Right renal cortex interstitium (tissue), 3 donors: ENCODE measurements around the gene FCHSD1. TPM values are rescaled to one million over a fixed set of nuclear protein-coding genes. Genes with fewer than 3 reads are reported as not detected.

Experiments
- DNase-seq, 3 donors: peaks; one replicate each; pipeline ENCODE4 v3.0.0-alpha.2; 2013; ENCODE audit warnings: low read depth in 3 of 3, low spot score in 2 of 3
- polyA plus RNA-seq, 3 donors: library from polyadenylated mRNA; unstranded; fragments of 120-200 nt; gene quantifications; one replicate each; pipeline ENCODE4 v1.2.1, GENCODE V29; 2013; ENCODE audit not compliant: insufficient read length in 3 of 3

The FCHSD1 gene
- 10 to 100 TPM; 10.1 to 12.2 (median 11.6) TPM for polyA plus RNA-seq

DNA sequence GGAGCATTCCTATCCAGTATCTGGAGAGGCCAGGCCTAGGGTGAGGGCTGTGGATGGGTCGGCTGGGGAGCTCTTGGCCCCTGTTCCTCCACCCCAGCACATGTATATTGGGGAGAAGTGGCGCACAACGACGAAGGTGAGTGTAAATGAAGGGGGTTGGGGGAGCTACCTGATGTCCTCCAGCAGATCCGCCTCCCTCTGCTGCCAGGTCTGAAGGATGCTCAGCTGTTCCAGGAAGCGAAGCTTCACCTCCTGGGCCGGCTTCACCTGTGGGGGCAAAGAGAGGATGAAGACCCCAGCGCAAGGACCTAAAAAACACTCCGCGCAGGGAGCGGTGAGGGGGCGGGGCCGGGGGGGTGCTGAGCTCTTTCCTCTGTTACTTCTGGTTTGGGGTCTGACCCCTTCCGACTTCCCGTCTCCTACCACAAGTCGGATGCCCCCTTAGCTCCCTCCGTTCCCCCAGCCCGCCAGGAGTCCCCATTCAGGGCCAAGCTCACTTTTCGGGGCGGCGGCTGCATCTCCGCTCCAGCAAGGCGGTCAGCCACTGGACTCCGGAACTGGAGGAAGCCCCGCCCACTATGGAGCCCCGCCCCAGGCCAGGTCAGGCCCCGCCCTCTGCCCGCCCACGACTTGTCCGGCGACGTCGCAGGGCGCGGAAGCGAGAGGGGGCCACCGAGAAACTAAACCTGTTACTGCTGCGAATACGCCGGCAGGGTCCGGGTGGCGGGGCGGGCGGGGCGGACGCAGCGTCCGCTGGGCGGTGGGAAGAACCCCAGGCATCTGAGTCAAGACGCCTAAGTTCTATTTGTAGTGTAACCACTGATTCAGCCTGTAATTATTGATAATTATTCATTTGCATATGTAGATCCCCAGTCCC, at the start of gene FCHSD1:
FCHSD1 (minus strand) TSS at position 568 of the 877 bp plus-strand sequence; CDS start at position 518, 50 bp downstream.
- DNase-seq = no peak

DNA sequence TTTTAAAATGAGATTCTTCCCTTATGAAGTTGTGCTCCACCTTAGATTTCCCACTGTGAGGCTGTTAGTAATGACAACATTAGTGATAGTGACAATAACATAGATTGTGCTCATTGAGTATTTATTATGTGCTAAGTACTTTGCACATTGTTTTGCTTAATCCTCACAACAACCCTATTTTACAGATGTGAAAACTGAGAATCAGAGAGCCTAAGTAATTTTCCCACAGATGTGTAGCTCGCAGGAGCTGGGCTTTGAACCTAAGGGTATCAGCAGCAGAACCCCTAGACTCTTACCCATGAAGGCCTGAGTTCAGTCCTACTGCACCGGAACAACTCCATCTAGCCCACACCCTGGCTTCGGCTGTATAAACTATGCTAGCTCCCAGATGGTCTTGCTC, 46.4 kb upstream of the FCHSD1 start:
- no peak for DNase-seq

DNA sequence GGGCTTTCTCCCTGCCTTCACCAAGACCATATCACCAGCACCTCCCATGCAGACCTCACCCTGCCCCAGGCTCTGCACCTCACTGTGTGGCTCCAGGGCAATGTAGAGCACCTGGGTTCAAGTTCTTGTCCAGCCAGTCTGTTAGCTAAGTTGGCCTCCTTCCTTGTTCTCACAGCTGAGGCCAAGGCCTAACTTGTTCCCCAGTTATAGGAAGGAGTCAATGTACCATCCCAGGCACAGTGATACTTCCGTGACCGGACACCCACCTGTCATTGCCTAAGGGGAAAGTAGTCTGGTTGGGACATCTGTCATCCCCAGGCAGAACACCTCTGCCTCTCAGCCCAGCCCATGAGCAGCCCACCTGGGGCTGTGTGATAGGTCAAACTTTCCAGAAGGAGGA, 45.2 kb upstream of the FCHSD1 start:
- no peak for DNase-seq

DNA sequence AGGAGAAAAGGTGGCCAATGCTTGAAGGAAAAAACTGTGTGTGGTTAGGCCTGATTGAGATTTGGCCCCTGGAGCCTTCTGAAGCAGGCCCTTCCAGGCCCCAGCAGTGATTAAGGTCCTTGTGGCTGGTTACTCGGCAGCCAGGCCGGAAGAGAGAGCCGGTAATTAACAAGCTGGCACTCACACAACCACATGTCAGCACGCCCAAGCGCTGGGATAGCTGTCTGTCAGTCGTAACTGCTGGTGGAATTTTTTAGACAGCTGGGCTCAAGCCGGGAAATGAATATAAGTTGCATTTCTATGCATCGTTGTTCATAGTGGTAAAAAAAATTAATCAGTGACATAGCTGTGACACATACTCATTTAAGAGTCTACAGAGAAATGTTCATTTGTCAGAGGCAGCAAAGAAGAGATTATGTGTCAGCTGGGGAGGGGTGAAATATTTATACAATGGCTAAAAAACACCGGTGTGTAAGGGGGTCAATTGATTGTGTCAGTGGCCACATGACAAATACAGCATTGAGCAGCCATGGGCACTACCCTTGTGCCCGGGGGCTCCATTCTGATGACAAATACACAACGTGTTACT, 44.5 kb upstream of the FCHSD1 start:
- DNase-seq = no peak

DNA sequence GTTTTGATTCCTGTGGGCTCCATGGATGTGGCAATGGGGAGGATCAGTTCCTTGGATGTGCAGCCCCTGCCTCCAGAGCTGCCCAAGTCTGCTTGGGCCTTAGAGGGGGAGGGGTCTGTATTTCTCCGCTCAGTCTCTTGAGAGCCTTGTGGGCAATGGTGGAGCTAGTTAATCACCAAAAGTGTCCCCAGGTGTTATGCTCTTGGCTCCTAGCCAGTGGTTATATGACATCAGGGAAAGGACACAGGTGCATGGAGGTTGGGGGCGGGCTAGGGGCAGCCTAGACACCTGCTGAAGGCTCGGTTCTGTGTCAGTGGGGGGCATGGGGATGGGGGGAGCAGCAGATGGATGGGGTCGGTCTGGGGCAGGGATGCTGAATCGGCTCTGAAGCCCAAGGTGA, 43.3 kb upstream of the FCHSD1 start:
- DNase-seq = no peak

DNA sequence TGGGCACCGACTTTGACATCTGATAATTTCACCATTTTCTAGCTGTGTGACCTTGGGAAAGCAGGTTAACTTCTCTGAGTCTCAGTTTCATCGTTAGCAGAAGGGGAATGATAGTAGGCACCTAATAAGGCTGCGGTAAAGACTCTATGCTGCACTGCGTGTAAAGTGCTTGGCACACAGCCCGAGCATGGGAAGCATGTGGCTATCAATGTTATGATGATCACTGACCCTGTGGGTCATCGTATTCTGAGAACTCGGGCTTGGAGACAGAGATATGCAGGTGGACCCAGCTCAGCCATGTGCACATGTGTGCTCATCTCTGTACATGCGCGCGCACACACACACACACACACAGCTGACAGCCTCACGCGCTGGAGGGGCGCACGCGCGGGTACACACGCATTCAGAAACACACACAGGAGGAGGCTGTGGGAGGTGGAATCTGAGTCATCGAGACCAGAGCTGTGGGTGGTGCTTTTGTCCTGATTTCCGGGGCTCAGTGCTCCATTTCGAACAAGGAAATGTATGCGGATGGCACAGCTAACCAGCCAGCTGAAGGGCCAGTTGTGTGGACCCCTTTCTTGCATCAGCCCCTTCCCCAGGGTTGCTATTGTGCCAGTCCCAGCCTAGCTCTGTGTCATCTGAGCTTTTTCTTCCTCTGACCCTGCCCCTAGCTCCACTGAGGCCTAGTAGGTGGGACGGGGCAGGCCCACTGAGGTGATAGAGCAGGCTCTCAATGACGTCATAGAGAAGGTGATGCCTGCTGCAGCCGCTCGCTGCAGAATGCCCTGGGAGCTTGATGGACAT, 41.9 kb upstream of the FCHSD1 start:
- DNase-seq = no peak

DNA sequence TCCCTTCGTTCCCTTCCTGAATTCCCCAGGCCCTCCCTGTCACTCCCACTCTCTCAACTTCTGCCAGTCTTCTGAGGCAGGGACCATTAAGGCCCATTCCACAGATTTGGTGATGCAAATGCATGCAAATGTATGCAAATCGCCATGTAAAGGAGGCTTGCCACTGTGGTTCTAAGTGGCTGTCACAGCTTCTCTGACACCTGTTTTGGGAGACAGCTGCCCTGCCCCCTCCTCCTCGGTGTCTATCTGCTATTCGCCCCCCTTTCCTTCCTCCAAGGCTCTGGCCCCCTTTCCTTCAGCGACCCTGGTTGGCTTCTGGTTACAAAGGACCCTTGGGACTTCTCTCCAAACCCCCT, 41.3 kb upstream of the FCHSD1 start:
- DNase-seq = no peak

DNA sequence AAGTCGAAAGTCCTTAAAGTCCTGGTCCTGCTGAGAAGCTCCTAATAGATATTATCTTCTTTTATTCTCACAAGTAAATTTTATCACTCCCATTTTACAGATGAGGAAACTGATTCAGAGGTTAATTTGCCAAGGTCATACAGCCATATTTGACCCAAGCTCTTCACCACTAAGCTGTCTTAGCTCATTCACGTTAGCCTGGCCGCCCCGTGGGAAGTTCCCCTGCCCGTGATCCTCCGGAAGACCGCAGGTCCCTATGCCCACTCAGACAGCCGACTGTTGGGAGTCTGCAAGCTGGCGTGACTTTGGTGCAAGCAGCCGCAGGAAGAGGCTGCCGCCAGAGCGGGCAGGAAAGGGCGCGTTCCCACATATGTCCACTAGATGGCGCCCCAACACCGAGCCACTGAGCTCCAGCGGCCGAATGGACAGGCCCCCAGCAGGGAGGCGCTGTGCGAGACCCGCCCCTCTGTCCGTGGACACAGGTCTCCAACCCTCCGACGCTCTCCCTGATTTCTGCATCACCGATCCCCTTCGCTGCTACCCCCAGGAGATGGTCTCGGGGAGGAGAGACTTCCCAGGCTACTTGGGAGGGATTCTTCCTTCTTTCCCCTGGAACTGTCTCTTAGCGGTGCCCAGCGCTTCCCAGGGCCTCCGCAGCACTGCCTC, 40.8 kb upstream of the FCHSD1 start:
- no peak for DNase-seq

DNA sequence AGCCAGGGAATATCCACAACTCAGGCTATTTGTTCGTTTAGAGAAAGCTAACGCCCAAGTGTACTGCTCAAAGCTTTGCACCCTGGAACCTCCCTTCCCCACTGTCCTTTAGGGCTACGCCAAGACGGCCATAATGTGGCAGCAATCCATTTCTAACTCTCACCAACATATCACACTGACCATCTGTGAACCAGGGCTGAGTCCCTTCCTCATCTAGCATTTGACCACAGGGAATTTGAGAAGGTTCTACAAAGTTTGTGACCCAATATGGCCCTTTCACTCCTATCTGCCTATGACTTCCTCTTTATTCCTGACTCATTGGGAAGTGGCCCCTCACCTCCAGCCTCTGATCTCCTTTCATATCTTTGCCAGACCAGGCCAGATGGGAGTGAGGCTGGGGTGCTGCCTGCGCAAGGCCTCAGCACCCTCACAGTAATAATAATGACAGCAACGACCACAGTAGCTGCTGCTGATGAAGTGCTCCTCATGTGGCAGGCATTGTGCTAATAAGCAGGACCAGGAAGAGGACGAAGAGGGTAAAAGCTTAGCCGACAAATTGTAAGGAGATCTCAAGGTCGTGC, 40.2 kb upstream of the FCHSD1 start:
- no peak for DNase-seq

DNA sequence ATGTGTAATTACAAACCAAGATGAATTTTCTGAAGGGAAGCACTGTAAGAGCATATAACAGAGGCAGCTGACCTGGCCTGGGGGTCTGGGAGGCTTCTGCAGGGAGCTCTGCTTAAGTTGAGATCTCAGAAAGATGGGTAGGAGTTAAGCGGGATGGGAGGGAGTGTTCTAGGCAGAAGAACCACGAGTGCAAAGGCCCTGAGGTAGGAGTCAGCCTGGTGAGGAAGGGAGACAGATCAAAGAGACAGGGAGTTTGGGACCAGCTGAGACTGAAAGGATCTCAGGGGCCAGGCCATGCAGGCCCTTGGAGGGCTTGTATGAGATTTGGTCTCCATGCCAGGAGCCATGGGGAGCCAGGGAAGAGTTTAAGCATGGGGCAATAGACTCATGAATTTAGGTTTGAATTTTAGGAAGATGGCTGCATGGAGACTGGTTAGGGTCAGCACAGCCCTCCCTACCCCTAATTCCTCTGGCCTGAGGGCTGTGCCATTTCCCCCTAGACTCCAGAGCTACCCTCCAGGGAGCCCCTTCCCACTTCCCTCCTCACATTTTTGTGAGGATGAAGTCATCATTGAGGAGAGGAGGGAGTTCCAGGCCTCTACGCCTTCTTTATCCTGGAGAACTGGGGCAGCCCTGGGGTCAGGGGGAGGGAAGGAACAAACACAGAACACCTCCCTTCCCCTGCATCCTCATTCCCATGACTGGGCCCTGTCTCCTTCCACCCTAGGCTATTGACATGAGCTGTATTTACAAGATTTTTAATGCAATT, 35.6 kb upstream of the FCHSD1 start:
- DNase-seq = no peak

DNA sequence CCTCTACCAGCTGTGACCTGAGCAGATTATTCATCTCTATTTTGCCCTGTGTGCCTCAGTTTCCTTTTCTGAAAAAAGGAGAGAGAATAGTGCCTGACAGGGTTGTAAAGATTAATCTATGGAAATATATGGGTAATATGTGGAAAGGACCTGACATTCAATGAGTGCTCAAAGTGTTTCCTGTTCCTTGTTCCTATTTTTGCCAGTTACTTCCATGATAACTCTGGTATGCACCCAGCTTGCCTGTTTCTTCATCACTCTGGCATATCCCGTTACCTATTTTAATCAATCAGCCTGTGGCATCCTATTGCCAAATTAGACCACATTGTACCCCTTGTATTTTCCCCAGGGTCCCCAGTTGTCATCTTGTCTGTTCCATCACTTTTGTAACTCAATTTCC, 34.4 kb upstream of the FCHSD1 start:
- DNase-seq = no peak

DNA sequence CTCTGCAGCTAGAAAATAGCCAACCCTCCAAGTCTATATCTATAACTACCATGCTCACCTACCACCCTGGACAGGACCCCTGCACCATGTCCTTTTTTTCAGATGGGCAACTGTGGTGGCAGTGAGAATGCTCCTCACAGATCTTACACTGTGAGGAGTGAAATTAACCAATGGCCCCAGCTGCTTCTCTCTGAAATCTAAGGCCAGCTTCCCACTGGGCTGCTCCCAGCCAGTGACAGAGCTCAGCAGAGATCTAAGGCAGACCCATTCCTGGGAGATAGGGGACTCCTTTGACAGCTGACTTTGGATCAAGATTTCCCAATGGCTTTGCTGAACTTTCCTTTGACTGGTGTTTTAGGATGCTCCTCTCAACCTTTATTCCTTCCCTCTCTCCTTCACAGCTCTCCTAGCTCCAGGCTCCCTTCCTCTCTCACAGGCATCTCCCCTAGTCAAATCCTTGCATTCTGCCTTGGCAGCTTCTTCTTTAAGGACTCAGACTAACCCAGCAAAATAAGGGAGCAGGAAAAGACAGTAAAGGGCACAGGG, 32.5 kb upstream of the FCHSD1 start:
- DNase-seq = no peak

DNA sequence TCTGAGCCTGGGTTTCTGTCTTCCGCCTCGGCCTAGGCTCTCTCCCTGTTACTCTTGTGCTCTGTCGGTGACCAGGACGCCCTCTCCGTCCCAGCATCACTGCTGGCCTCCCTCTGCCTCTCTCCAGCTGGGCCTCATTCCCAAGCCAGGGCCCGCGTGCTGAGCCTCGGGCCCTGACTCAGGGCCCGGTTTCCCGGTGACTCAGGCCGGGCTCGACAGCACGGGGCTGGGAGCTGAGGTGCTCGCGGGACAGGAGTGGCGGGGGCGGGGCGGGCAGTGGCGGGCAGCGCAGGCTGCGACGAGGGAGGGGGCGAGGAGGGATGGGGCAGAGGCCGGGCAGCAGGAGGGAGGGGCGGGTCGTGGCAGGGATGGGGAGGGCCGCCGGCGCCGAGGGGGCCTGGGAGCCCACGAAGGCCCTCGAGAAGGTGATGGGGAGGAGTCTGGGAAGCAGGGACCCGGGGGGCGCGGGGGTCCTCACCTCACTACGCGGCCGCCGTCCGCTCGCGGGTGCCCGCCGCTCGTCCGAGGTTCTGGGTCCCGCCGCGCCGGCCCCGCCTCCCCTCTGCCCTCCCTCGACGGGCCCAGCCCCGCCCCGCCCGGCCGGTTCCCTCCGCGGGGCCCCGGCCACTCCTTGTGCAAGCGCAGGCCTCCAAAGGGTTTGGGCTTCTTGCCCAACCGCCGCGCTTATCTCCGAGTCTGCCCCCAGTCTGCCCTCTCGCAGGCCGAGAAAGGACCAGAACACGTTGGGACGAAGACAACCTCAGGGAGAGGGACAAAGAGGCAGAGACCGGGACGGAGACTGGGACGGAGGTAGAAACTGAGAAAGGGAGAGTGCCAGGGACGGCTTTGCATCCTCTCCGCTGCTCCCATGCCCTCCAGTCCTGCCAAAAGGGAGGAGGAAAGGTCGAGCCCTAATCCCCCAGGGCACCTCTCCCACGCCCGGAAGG, 30.8 kb upstream of the FCHSD1 start, which contains the start of gene ARAP3:
ARAP3 (minus strand) TSS at position 536 of the 947 bp plus-strand sequence. CDS start 1,744 bp downstream, outside the sequence.
- DNase-seq = peak in 1 of 3 donors; percentile 47

DNA sequence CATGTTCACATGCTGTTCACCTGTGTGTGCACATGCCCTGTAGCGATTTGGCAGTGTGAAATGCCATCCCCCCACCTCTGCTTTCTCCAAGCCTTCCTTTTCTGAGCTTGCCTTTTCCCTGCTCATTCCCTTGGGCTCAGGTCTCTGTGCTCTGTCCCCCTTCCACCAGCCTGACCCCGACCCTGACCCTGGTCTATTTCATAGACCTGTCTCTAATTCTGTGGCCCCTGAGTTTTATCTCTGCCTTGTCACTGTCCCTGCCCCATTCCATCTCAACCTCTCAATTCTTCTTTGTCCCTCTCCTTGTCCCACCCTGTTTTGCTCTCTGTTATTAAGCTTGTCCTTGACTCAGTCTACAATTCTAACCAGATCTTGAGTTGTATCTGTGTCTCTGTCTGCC, 30.1 kb upstream of the FCHSD1 start:
- DNase-seq = no peak

DNA sequence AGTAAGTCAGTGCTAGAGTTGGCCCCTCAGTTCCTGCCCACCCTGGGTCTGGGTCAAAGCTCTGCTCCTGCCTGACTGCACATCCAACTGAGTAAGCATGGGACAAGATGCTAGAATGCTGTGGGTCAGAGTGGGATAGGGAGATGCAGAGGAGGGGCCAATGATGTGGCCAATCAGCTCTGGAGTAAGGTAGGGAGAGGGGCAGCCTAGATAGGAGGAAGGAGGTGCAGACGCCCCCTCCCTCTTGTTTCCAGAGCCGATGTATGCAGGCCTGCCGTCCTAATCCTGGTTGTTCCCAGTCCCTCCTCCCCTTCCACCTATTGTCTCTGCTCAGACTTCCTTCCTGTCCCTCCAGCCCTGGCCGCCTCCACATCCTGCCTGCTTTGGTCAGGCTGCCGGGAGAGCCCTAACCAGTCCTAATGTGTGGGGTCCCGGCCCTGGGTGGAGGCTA, 29.6 kb upstream of the FCHSD1 start:
- DNase-seq = no peak

DNA sequence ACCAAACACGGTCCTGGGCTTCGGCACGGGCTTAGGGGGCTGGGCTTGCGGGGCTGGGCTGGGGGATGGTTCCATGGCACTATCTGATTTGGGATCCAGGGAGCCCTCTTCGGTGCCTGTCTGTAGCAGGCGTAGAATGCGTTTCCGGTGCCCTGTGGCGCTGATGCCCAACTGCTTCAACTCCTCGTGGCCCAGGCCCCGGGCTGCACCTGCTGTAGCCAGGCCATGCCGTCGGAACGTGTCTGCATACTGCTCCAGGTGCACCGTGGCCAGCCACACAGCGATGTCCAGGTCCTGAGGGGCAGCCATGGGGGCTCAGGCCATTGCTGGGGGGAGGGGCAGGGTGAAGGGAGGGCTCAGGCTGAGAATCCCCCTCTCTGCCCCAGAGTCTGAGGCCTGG, 29.0 kb upstream of the FCHSD1 start:
- no peak for DNase-seq

DNA sequence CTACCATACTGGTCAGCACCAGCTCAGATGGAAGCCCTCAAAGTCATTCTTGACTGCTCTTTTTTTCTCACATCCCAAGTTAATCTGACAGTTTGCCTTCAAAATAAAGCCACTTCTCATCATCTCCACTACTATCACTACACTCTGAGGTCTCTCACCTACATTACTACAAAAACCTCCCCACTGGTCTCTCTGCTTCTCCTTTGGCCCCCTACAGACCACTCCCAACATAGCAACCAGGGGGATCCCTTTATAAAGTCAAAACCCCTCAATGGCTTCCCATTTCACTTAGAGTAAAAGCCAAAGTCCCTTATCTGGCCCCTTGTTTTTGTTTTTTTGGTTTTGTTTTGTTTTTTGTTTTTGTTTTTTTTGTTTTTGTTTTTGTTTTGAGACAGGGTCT, 26.2 kb upstream of the FCHSD1 start:
- DNase-seq = no peak

DNA sequence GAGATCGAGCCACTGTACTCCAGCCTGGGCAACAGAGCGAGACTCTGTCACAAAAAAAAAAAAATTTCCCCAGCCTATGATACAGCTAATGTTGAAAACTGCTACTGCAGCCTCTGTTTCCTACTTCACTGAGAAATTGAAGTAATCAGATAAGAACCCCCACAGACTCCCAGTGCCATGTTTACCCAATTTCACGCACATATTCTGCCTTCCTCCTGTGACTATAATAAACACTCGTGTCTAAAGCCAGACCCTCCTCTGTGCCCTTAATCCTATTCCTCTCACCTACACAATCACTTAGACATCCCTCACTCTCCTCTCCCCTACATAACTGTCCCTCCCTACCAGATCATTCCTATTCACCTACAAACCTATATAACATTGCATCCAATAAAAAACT, 24.5 kb upstream of the FCHSD1 start:
- DNase-seq = no peak
